GM18505 (cell line): ENCODE results near the gene TEX35.

Experiments used
- ATAC-seq: cut with Tn5 transposase; IDR thresholded peaks from one replicate; pipeline ENCODE4 v1.9.1; 2021; ENCODE audit not compliant: unreplicated experiment
- POLR2A ChIP-seq: IDR thresholded peaks from 4 replicates; pipeline ENCODE4 v1.6.1; 2011; ENCODE audit warnings: borderline replicate concordance; ENCODE audit not compliant: insufficient read depth, insufficient read length; ENCODE audit errors: extremely low read depth

TEX35 gene

GRCh38 chr1:178571807-178572206 lies 58.9 kb downstream of the TEX35 start:
- no peak for ATAC-seq
- no peak for TF ChIP-seq POLR2A
